GM23338 (cell line): ENCODE measurements around the gene LGALS16. TPM values are rescaled to one million over a fixed set of nuclear protein-coding genes. Genes with fewer than 3 reads are reported as not detected.

Experiments
- ATAC-seq: fragments of 200-7000 bp; cut with Tn5 transposase; 3 replicates; pipeline ENCODE4 v1.9.1; 2020
- DNase-seq: peaks from one replicate; pipeline ENCODE4 v3.0.0-alpha.2; 2015; ENCODE audit warnings: low spot score
- H2AFZ ChIP-seq: fragments of 200-600 bp; sonication (generic); 2 replicates; pipeline ENCODE4 v1.8.0; 2016; ENCODE audit warnings: antibody characterized with exemption, mild to moderate bottlenecking, moderate library complexity
- H3F3A ChIP-seq: fragments of 200-600 bp; sonication (generic); replicated peaks from 2 replicates; pipeline ENCODE4 v1.8.0; 2017; ENCODE audit warnings: antibody characterized with exemption, mixed run types, low read depth
- H3K27ac ChIP-seq: fragments of 200-600 bp; sonication (generic); 2 replicates; pipeline ENCODE4 v1.6.1; 2016; ENCODE audit warnings: low read depth
- H3K27me3 ChIP-seq: fragments of 200-600 bp; sonication (generic); 2 replicates; pipeline ENCODE4 v1.8.0; 2016; ENCODE audit warnings: mild to moderate bottlenecking, mixed run types, moderate library complexity; ENCODE audit not compliant: insufficient read depth
- H3K36me3 ChIP-seq: fragments of 200-600 bp; sonication (generic); 2 replicates; pipeline ENCODE4 v1.8.0; 2016; ENCODE audit warnings: mild to moderate bottlenecking; ENCODE audit not compliant: insufficient read depth
- H3K4me1 ChIP-seq: fragments of 200-600 bp; sonication (generic); 2 replicates; pipeline ENCODE4 v1.8.0; 2016; ENCODE audit warnings: mild to moderate bottlenecking, moderate library complexity; ENCODE audit not compliant: insufficient read depth
- H3K4me2 ChIP-seq: fragments of 200-600 bp; sonication (generic); 2 replicates; pipeline ENCODE4 v1.7.1; 2017; ENCODE audit warnings: mixed run types
- H3K4me3 ChIP-seq: fragments of 200-600 bp; sonication (generic); 2 replicates; pipeline ENCODE4 v1.6.1; 2016; ENCODE audit warnings: mixed run types
- H3K79me2 ChIP-seq: fragments of 200-600 bp; sonication (generic); replicated peaks from 2 replicates; pipeline ENCODE4 v1.8.0; 2017; ENCODE audit warnings: mild to moderate bottlenecking; ENCODE audit not compliant: insufficient read depth
- H3K9me2 ChIP-seq: fragments of 200-600 bp; sonication (generic); 2 replicates; pipeline ENCODE4 v1.8.0; 2017; ENCODE audit not compliant: insufficient read depth
- H4K20me1 ChIP-seq: fragments of 200-600 bp; sonication (generic); replicated peaks from 2 replicates; pipeline ENCODE4 v1.8.0; 2017; ENCODE audit warnings: mild to moderate bottlenecking; ENCODE audit not compliant: insufficient read depth
- H3K27ac Mint-ChIP-seq: 2 replicates; pipeline ENCODE4 v1.8.0; 2020; ENCODE audit warnings: inconsistent platforms, mild to moderate bottlenecking, moderate library complexity, mixed read lengths
- H3K27me3 Mint-ChIP-seq: 3 replicates; pipeline ENCODE4 v1.8.0; 2022; ENCODE audit warnings: low read depth, mild to moderate bottlenecking, moderate library complexity, mixed read lengths, inconsistent platforms; ENCODE audit not compliant: insufficient read depth, poor library complexity
- H3K36me3 Mint-ChIP-seq: 3 replicates; pipeline ENCODE4 v1.8.0; 2021; ENCODE audit warnings: low read depth, mild to moderate bottlenecking, inconsistent platforms, moderate library complexity, mixed read lengths
- H3K4me1 Mint-ChIP-seq: 3 replicates; pipeline ENCODE4 v1.8.0; 2020; ENCODE audit warnings: mild to moderate bottlenecking, inconsistent platforms, mixed read lengths
- H3K4me3 Mint-ChIP-seq: 3 replicates; pipeline ENCODE4 v1.8.0; 2021; ENCODE audit warnings: moderate library complexity, mild to moderate bottlenecking, inconsistent platforms, mixed read lengths
- H3K9me3 Mint-ChIP-seq: 3 replicates; pipeline ENCODE4 v1.8.0; 2020; ENCODE audit warnings: moderate library complexity, mild to moderate bottlenecking, inconsistent platforms, mixed read lengths
- CREB1 ChIP-seq: fragments of 250-450 bp; sonication (Bioruptor Pico); IDR thresholded peaks from 2 replicates; pipeline ENCODE4 v1.5.0; 2020; ENCODE audit warnings: low read depth, mild to moderate bottlenecking, moderate library complexity
- EZH2 ChIP-seq: fragments of 200-600 bp; sonication (generic); IDR thresholded peaks from one replicate; pipeline ENCODE4 v1.8.0; 2017; ENCODE audit warnings: antibody characterized with exemption, mild to moderate bottlenecking, low read depth; ENCODE audit not compliant: unreplicated experiment
- EZH2phosphoT487 ChIP-seq: fragments of 200-600 bp; sonication (generic); IDR thresholded peaks from one replicate; pipeline ENCODE4 v1.8.1; 2018; ENCODE audit warnings: antibody characterized with exemption; ENCODE audit not compliant: unreplicated experiment
- JUNB ChIP-seq: IDR thresholded peaks from one replicate; pipeline ENCODE4 v1.6.1; 2016; ENCODE audit warnings: antibody characterized with exemption; ENCODE audit not compliant: unreplicated experiment
- NANOG ChIP-seq: IDR thresholded peaks from 2 replicates; pipeline ENCODE4 v1.6.1; 2016; ENCODE audit warnings: antibody characterized with exemption, borderline replicate concordance
- POLR2AphosphoS5 ChIP-seq: IDR thresholded peaks from 2 replicates; pipeline ENCODE4 v1.6.1; 2016; ENCODE audit warnings: antibody characterized with exemption, low read depth
- STAT1 ChIP-seq: IDR thresholded peaks from one replicate; pipeline ENCODE4 v1.6.1; 2016; ENCODE audit warnings: antibody characterized with exemption; ENCODE audit not compliant: unreplicated experiment
- ZNF114 ChIP-seq: fragments of 250-450 bp; sonication (Bioruptor Pico); IDR thresholded peaks from 2 replicates; pipeline ENCODE4 v1.5.0; 2020; ENCODE audit warnings: mild to moderate bottlenecking, moderate library complexity
- ZNF331 ChIP-seq: fragments of 250-450 bp; sonication (Bioruptor Pico); IDR thresholded peaks from 2 replicates; pipeline ENCODE4 v1.5.0; 2020; ENCODE audit warnings: low read depth, mild to moderate bottlenecking, moderate library complexity
- polyA plus RNA-seq: library from polyadenylated mRNA; unstranded; fragments of >200 nt; fragmentation: Nextera tagmentation; extraction: Ambion mirVana; gene quantifications from 2 replicates; pipeline ENCODE4 v1.2.1, GENCODE V29; 2016
- total RNA-seq: library from RNA; depleted of rRNA; stranded (reverse); fragments of >200 nt; shearing (Covaris generic); gene quantifications from 2 replicates; pipeline ENCODE4 v1.2.3, GENCODE V29; 2014
- TF ChIP-seq, protein P1 (sequence below): IDR thresholded peaks from one replicate; pipeline ENCODE4 v1.6.1; 2018; ENCODE audit warnings: antibody characterized with exemption; ENCODE audit not compliant: unreplicated experiment
- TF ChIP-seq, protein P2 (sequence below): IDR thresholded peaks from 2 replicates; pipeline ENCODE4 v1.6.1; 2016; ENCODE audit warnings: antibody characterized with exemption
- TF ChIP-seq, protein P3 (sequence below): fragments of 250-450 bp; sonication (Bioruptor Pico); IDR thresholded peaks from 2 replicates; pipeline ENCODE4 v1.5.0; 2020; ENCODE audit warnings: mild to moderate bottlenecking, moderate library complexity

LGALS16 gene
- total and polyA plus RNA-seq, 2 experiments from 2014 or later, result not detected

DNA sequence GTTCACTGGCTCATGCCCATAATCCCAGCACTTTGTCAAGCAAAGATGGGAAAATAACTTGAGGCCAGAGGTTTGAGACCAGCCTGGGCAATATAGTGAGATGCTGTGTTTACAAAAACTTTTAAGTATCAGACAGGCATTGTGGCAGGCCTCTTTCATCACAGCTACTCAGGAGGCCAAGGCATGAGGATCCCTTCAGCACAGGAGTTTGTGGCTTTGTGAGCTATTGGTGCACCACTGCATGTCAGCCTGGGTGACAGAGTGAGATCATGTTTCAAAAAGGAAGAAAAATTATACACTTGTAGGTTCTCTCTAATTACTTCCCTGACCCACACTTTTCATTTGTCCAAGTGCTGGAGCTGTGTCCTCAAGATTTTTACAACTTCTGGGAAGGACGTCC lies 37.1 kb downstream of the LGALS16 start:
- no peak for DNase-seq
- no peak overlapping the region for H3K4me3 Mint-ChIP-seq
- Histone ChIP-seq H2AFZ (no peak overlapping the region), H3K36me3 (no peaks in the 10 kb centered on the region), H3K4me3 (no peak overlapping the region), H3K27ac (no peak overlapping the region), H3K9me2 (no peaks in the 10 kb centered on the region), H3K27me3 (no peaks in the 10 kb centered on the region), H3K4me2 (no peak overlapping the region), H4K20me1 (no peaks in the 10 kb centered on the region), H3K79me2 (no peaks in the 10 kb centered on the region), H3K4me1 (no peaks in the 10 kb centered on the region), H3F3A (no peaks in the 10 kb centered on the region)
- H3K36me3 Mint-ChIP-seq, result no peaks in the 10 kb centered on the region
- H3K9me3 Mint-ChIP-seq, result no peaks in the 10 kb centered on the region
- ATAC-seq, result no peak
- H3K27ac Mint-ChIP-seq, result no peak overlapping the region
- peaks cover 3% of the 10 kb centered on the region; the same call in 1 of the 3 replicates for H3K4me1 Mint-ChIP-seq
- no peak for TF ChIP-seq JUNB
- TF ChIP-seq CREB1 (CRISPR knock-in tag), result no peak
- no peak for TF ChIP-seq EZH2
- TF ChIP-seq ZNF331, result no peak
- no peak for TF ChIP-seq ZNF114 (CRISPR knock-in tag)
- TF ChIP-seq, protein P1, sequence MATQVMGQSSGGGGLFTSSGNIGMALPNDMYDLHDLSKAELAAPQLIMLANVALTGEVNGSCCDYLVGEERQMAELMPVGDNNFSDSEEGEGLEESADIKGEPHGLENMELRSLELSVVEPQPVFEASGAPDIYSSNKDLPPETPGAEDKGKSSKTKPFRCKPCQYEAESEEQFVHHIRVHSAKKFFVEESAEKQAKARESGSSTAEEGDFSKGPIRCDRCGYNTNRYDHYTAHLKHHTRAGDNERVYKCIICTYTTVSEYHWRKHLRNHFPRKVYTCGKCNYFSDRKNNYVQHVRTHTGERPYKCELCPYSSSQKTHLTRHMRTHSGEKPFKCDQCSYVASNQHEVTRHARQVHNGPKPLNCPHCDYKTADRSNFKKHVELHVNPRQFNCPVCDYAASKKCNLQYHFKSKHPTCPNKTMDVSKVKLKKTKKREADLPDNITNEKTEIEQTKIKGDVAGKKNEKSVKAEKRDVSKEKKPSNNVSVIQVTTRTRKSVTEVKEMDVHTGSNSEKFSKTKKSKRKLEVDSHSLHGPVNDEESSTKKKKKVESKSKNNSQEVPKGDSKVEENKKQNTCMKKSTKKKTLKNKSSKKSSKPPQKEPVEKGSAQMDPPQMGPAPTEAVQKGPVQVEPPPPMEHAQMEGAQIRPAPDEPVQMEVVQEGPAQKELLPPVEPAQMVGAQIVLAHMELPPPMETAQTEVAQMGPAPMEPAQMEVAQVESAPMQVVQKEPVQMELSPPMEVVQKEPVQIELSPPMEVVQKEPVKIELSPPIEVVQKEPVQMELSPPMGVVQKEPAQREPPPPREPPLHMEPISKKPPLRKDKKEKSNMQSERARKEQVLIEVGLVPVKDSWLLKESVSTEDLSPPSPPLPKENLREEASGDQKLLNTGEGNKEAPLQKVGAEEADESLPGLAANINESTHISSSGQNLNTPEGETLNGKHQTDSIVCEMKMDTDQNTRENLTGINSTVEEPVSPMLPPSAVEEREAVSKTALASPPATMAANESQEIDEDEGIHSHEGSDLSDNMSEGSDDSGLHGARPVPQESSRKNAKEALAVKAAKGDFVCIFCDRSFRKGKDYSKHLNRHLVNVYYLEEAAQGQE, result no peak
- TF ChIP-seq NANOG, result no peak
- TF ChIP-seq STAT1, result no peak
- TF ChIP-seq EZH2phosphoT487, result no peak
- TF ChIP-seq, protein P2, sequence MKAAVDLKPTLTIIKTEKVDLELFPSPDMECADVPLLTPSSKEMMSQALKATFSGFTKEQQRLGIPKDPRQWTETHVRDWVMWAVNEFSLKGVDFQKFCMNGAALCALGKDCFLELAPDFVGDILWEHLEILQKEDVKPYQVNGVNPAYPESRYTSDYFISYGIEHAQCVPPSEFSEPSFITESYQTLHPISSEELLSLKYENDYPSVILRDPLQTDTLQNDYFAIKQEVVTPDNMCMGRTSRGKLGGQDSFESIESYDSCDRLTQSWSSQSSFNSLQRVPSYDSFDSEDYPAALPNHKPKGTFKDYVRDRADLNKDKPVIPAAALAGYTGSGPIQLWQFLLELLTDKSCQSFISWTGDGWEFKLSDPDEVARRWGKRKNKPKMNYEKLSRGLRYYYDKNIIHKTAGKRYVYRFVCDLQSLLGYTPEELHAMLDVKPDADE, result no peak
- TF ChIP-seq POLR2AphosphoS5, result no peak
- TF ChIP-seq, protein P3, sequence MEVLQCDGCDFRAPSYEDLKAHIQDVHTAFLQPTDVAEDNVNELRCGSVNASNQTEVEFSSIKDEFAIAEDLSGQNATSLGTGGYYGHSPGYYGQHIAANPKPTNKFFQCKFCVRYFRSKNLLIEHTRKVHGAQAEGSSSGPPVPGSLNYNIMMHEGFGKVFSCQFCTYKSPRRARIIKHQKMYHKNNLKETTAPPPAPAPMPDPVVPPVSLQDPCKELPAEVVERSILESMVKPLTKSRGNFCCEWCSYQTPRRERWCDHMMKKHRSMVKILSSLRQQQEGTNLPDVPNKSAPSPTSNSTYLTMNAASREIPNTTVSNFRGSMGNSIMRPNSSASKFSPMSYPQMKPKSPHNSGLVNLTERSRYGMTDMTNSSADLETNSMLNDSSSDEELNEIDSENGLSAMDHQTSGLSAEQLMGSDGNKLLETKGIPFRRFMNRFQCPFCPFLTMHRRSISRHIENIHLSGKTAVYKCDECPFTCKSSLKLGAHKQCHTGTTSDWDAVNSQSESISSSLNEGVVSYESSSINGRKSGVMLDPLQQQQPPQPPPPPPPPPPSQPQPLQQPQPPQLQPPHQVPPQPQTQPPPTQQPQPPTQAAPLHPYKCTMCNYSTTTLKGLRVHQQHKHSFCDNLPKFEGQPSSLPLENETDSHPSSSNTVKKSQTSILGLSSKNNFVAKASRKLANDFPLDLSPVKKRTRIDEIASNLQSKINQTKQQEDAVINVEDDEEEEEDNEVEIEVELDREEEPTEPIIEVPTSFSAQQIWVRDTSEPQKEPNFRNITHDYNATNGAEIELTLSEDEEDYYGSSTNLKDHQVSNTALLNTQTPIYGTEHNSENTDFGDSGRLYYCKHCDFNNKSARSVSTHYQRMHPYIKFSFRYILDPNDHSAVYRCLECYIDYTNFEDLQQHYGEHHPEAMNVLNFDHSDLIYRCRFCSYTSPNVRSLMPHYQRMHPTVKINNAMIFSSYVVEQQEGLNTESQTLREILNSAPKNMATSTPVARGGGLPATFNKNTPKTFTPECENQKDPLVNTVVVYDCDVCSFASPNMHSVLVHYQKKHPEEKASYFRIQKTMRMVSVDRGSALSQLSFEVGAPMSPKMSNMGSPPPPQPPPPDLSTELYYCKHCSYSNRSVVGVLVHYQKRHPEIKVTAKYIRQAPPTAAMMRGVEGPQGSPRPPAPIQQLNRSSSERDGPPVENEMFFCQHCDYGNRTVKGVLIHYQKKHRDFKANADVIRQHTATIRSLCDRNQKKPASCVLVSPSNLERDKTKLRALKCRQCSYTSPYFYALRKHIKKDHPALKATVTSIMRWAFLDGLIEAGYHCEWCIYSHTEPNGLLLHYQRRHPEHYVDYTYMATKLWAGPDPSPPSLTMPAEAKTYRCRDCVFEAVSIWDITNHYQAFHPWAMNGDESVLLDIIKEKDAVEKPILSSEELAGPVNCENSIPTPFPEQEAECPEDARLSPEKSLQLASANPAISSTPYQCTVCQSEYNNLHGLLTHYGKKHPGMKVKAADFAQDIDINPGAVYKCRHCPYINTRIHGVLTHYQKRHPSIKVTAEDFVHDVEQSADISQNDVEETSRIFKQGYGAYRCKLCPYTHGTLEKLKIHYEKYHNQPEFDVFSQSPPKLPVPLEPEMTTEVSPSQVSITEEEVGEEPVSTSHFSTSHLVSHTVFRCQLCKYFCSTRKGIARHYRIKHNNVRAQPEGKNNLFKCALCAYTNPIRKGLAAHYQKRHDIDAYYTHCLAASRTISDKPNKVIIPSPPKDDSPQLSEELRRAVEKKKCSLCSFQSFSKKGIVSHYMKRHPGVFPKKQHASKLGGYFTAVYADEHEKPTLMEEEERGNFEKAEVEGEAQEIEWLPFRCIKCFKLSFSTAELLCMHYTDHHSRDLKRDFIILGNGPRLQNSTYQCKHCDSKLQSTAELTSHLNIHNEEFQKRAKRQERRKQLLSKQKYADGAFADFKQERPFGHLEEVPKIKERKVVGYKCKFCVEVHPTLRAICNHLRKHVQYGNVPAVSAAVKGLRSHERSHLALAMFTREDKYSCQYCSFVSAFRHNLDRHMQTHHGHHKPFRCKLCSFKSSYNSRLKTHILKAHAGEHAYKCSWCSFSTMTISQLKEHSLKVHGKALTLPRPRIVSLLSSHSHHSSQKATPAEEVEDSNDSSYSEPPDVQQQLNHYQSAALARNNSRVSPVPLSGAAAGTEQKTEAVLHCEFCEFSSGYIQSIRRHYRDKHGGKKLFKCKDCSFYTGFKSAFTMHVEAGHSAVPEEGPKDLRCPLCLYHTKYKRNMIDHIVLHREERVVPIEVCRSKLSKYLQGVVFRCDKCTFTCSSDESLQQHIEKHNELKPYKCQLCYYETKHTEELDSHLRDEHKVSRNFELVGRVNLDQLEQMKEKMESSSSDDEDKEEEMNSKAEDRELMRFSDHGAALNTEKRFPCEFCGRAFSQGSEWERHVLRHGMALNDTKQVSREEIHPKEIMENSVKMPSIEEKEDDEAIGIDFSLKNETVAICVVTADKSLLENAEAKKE, result no peak
- H3K27me3 Mint-ChIP-seq, result no peaks in the 10 kb centered on the region
